AG04450 (cell line): ENCODE data around the gene FBXO45. TPM values are rescaled to one million over a fixed set of nuclear protein-coding genes. Genes with fewer than 3 reads are reported as not detected.

ENCODE experiments used
- CTCF ChIA-PET: fragments of 300-600, 350-600 bp; formaldehyde crosslinking; extraction: SDS; loops from one replicate; lab custom pipeline; 2022; ENCODE audit warnings: antibody characterized with exemption, inconsistent platforms; lab: Charles Lee
- POLR2A ChIA-PET: fragments of 350-600 bp; formaldehyde crosslinking; extraction: SDS; loops from one replicate; lab custom pipeline; 2021; ENCODE audit warnings: antibody characterized with exemption, inconsistent platforms; lab: Yijun Ruan, JAX
- DNase-seq: peaks from one replicate; pipeline ENCODE4 v3.0.0-alpha.2; 2011; ENCODE audit warnings: low read depth, low spot score
- H3K27ac ChIP-seq: one replicate; pipeline ENCODE4 v1.5.1; 2012; ENCODE audit warnings: low read depth, low read length, control low read depth
- H3K27me3 ChIP-seq: one replicate; pipeline ENCODE4 v1.6.0; 2012; ENCODE audit warnings: low read length; ENCODE audit not compliant: control insufficient read depth, insufficient read depth
- H3K4me3 ChIP-seq: 2 replicates; pipeline ENCODE4 v1.5.1; 2011; ENCODE audit warnings: mild to moderate bottlenecking, low read depth, low read length, control low read depth
- H3K9me3 ChIP-seq: 2 replicates; pipeline ENCODE4 v1.5.1; 2012; ENCODE audit warnings: low read length; ENCODE audit not compliant: control insufficient read depth, insufficient read depth
- polyA plus RNA-seq: library from polyadenylated mRNA; depleted of rRNA; stranded (reverse); fragments of >200 nt; gene quantifications from 2 replicates; pipeline ENCODE4 v1.2.3, GENCODE V29; 2011
- TF ChIP-seq, protein P1 (sequence below): IDR thresholded peaks from 2 replicates; pipeline ENCODE4 v1.5.1; 2011; ENCODE audit warnings: low read depth, low read length, control low read depth, inconsistent platforms

FBXO45 gene
- polyA plus RNA-seq, 1 experiment: 10.2 TPM

DNA sequence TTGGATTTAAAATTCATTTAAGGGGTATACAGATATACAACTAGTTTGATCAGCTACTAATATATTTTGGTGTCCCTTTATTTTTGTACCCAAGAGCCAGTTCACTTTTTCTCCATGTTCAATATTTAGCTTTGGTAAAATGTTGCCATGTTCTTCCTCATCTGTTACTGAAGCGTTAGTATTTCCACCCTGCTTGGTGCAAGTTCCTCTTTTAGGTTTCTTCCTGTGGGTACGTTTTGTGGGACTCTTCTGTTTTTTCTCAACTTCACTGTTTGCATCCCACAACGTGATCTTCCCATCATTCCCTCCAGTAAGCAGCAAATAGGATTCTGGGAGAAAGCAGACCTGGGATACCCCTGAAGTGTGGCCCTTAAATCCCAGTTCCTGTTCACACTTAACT, 14.3 kb upstream of the FBXO45 start:
- TF ChIP-seq, protein P1, sequence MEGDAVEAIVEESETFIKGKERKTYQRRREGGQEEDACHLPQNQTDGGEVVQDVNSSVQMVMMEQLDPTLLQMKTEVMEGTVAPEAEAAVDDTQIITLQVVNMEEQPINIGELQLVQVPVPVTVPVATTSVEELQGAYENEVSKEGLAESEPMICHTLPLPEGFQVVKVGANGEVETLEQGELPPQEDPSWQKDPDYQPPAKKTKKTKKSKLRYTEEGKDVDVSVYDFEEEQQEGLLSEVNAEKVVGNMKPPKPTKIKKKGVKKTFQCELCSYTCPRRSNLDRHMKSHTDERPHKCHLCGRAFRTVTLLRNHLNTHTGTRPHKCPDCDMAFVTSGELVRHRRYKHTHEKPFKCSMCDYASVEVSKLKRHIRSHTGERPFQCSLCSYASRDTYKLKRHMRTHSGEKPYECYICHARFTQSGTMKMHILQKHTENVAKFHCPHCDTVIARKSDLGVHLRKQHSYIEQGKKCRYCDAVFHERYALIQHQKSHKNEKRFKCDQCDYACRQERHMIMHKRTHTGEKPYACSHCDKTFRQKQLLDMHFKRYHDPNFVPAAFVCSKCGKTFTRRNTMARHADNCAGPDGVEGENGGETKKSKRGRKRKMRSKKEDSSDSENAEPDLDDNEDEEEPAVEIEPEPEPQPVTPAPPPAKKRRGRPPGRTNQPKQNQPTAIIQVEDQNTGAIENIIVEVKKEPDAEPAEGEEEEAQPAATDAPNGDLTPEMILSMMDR: no peak
- Histone ChIP-seq H3K4me3 (no peak overlapping the region), H3K9me3 (peaks cover 5% of the 10 kb centered on the region), H3K27me3 (no peaks in the 10 kb centered on the region), H3K27ac (no peak overlapping the region)
- no peak for DNase-seq
- ChIA-PET POLR2A (interaction anchor here (0.6 to 1.2 kb wide), 2 partner anchors 14 to 61 kb away, joined by 3 to 10 read pairs; partner anchors contain the start of genes FBXO45 and WDR53), CTCF (interaction anchor here (1.8 kb wide), 1 partner anchor 25 kb away, joined by 7 read pairs; no protein-coding TSS in a partner anchor)

DNA sequence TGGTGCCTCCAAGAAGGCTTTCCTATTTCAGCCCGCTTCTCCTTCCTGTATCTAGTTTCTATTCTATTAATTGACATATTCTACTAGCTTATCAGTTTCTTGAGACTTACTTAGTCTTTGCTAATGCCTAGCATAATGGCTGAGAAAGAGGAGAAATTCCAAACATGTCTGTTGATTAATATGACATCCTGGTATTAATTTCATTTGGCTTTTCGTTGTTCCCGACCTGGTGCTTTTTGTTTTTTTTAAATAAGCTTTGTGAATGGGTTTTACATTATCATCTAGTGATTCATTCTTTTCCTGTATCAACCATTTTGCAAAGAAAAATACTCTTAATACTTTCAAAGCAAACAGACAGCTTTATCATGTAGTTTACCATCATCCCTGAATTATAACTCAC, 13.2 kb upstream of the FBXO45 start:
- Histone ChIP-seq H3K27me3 (no peaks in the 10 kb centered on the region), H3K27ac (no peak overlapping the region), H3K9me3 (no peaks in the 10 kb centered on the region), H3K4me3 (no peak overlapping the region)
- ChIA-PET POLR2A (interaction anchor here (0.8 kb wide), 1 partner anchor 13 kb away, joined by 3 read pairs; no protein-coding TSS in a partner anchor), CTCF (interaction anchor here (0.9 to 1.8 kb wide), 3 partner anchors 17 to 27 kb away, joined by 3 to 7 read pairs (median 5); no protein-coding TSS in a partner anchor)
- no peak for DNase-seq
- TF ChIP-seq, protein P1: no peak

DNA sequence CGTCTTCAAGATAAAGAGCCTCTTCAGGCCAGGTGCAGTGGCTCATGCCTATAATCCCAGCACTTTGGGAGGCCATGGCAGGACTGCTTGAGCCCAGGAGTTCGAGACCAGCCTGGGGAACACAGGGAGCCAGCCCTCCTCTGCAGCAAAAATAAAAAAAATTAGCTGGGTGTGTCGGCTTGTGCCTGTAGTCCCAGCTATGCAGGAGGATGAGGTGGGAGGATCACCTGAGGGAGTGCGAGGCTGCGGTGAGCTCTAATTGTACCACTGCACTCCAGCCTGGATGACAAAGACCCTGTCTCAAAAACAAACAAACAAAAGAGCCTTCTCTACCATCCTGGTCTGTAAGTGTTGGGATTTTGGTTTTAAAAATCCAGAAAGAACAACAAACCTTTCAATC, 11.2 kb upstream of the FBXO45 start:
- TF ChIP-seq, protein P1: no peak
- Histone ChIP-seq H3K27ac (no peak overlapping the region), H3K4me3 (no peak overlapping the region), H3K9me3 (no peaks in the 10 kb centered on the region), H3K27me3 (no peaks in the 10 kb centered on the region)
- CTCF ChIA-PET: no interaction called here
- POLR2A ChIA-PET: no interaction called here
- DNase-seq: no peak

DNA sequence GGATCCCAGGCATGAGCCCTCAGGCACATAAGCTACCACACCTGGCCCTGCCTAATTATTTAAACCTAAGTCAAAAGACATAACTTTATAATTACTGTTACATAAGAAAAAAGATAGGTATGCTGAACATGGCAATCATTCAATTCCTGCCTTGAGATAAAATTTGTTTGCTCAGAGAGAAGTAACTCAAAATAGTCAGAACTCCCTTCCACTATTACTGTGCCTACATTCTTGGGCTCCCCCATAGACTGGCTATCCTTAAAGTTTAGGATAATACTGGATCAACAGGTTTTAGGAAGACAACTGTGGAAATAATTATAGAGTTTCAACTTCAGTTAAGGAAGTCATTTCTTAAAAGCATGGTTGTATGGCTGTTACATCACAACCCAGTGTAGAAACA, 10.0 kb upstream of the FBXO45 start:
- no peaks in the 10 kb centered on the region for H3K9me3 ChIP-seq
- H3K27ac ChIP-seq: no peak overlapping the region
- CTCF ChIA-PET: no interaction called here
- H3K27me3 ChIP-seq: no peaks in the 10 kb centered on the region
- TF ChIP-seq, protein P1: no peak
- H3K4me3 ChIP-seq: no peak overlapping the region
- DNase-seq: no peak
- POLR2A ChIA-PET: no interaction called here

DNA sequence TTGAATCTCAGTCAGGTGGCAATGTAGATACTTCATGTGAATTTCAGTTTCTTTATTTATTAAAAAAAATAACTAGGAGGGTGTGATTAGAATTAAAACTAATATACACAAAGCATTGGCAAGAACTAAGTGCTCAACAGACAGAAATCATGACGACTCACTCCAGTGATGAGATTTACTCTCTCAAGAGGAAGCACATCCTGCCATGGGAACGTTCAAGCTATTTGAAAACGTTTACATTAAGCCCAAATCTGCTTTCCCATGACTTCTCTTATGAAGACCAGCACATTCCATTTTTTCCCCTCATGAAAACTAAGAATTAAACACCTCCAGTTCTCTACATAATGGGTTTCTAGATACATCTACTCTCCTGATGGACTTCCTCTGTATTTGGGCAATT, 8.6 kb upstream of the FBXO45 start:
- Histone ChIP-seq H3K4me3 (no peak overlapping the region), H3K27me3 (no peaks in the 10 kb centered on the region), H3K27ac (no peak overlapping the region), H3K9me3 (no peaks in the 10 kb centered on the region)
- ChIA-PET CTCF (no interaction called here), POLR2A (no interaction called here)
- no peak for DNase-seq
- TF ChIP-seq, protein P1: no peak
